Kidney tubule cell (primary cell): ENCODE results near the gene ADAM15.

Experiments
- DNase-seq: peaks from one replicate; pipeline ENCODE4 v3.0.0-alpha.2; 2018; ENCODE audit warnings: low spot score

The ADAM15 gene

GRCh38 chr1:155051777-155052398 is 772 bp downstream of the ADAM15 start:
- peak; percentile 61 for DNase-seq

- DNase-seq = peak; percentile 27
Measured at GRCh38 chr1:155052439-155053395, 1.6 kb downstream of the ADAM15 start.

- no peak for DNase-seq
Measured at GRCh38 chr1:155053531-155054105, 2.5 kb downstream of the ADAM15 start.

GRCh38 chr1:155057104-155057503 is 6.0 kb downstream of the ADAM15 start:
- no peak for DNase-seq

GRCh38 chr1:155057788-155058211 is 6.7 kb downstream of the ADAM15 start:
- DNase-seq = no peak

GRCh38 chr1:155060736-155061135 is 9.6 kb downstream of the ADAM15 start:
- DNase-seq = no peak

GRCh38 chr1:155061381-155062150 is 10.4 kb downstream of the ADAM15 start:
- peak; percentile 92 for DNase-seq

- DNase-seq = no peak
Measured at GRCh38 chr1:155062151-155062686, 11.1 kb downstream of the ADAM15 start.

GRCh38 chr1:155062702-155063411 is 11.7 kb downstream of the ADAM15 start:
- DNase-seq = peak; percentile 59

- peak; percentile 85 for DNase-seq
Measured at GRCh38 chr1:155063550-155064110, 12.5 kb downstream of the ADAM15 start, which contains the start of gene EFNA4. Gene EFNA4 (plus strand): TSS chr1:155063740. CDS start chr1:155063824, 84 bp downstream.

- peak; percentile 44 for DNase-seq
Measured at GRCh38 chr1:155064111-155064831, 13.2 kb downstream of the ADAM15 start.

- DNase-seq = no peak
Measured at GRCh38 chr1:155064832-155065429, 13.8 kb downstream of the ADAM15 start.

- DNase-seq = no peak
Measured at GRCh38 chr1:155066777-155067176, 15.7 kb downstream of the ADAM15 start.

GRCh38 chr1:155068599-155068998 is 17.5 kb downstream of the ADAM15 start:
- DNase-seq = no peak

- DNase-seq = no peak
Measured at GRCh38 chr1:155069551-155070157, 18.5 kb downstream of the ADAM15 start.

- DNase-seq = no peak
Measured at GRCh38 chr1:155070158-155070621, 19.1 kb downstream of the ADAM15 start.

GRCh38 chr1:155070721-155071569 is 19.8 kb downstream of the ADAM15 start:
- peak; percentile 84 for DNase-seq

GRCh38 chr1:155071701-155072100 is 20.6 kb downstream of the ADAM15 start:
- DNase-seq = no peak
